NCI-H446 (cell line): Measurements from ENCODE around the gene ADCY10.
"Not testable (repeated sequence)": the region's sequence is repeated elsewhere in the genome, so short reads cannot be mapped to it uniquely, and the experiment has no call there.

Experiments
- DNase-seq, 2 experiments: peaks; one replicate each; lab custom pipeline; 2025; lab: John Stamatoyannopoulos, UW

ADCY10 gene

GRCh38 chr1:167881069-167881468 is 32.9 kb downstream of the ADCY10 start:
- DNase-seq: no peak

GRCh38 chr1:167880580-167881021 is 33.3 kb downstream of the ADCY10 start:
- DNase-seq: no peak

GRCh38 chr1:167879508-167879907 is 34.4 kb downstream of the ADCY10 start:
- DNase-seq: no peak

- no peak for DNase-seq
Measured at GRCh38 chr1:167878372-167879160, 35.4 kb downstream of the ADCY10 start.

GRCh38 chr1:167876597-167877175 is 37.2 kb downstream of the ADCY10 start:
- no peak for DNase-seq

GRCh38 chr1:167871331-167871730 is 42.6 kb downstream of the ADCY10 start:
- DNase-seq: no peak

- not testable (repeated sequence) for DNase-seq
Measured at GRCh38 chr1:167869157-167870001, 44.6 kb downstream of the ADCY10 start.

- DNase-seq: not testable (repeated sequence)
Measured at GRCh38 chr1:167866739-167867414, 47.1 kb downstream of the ADCY10 start.

GRCh38 chr1:167866326-167866725 is 47.6 kb downstream of the ADCY10 start:
- DNase-seq: not testable (repeated sequence)

- not testable (repeated sequence) for DNase-seq
Measured at GRCh38 chr1:167865804-167866308, 48.1 kb downstream of the ADCY10 start.

- DNase-seq: not testable (repeated sequence)
Measured at GRCh38 chr1:167865193-167865592, 48.7 kb downstream of the ADCY10 start.

GRCh38 chr1:167864392-167865032 is 49.4 kb downstream of the ADCY10 start:
- DNase-seq: no peak

GRCh38 chr1:167863921-167864279 is 50.0 kb downstream of the ADCY10 start:
- DNase-seq: no peak

GRCh38 chr1:167863191-167863920 is 50.6 kb downstream of the ADCY10 start:
- DNase-seq: not testable (repeated sequence)

GRCh38 chr1:167862432-167863076 is 51.4 kb downstream of the ADCY10 start:
- no peak for DNase-seq

- DNase-seq: no peak
Measured at GRCh38 chr1:167861664-167862381, 52.1 kb downstream of the ADCY10 start.

- DNase-seq: peak in 1 of 2 experiments; percentile 25
Measured at GRCh38 chr1:167860231-167860923, 53.6 kb downstream of the ADCY10 start.

- no peak for DNase-seq
Measured at GRCh38 chr1:167856711-167857418, 57.1 kb downstream of the ADCY10 start.
